ENCODE measurements around the gene PIGO. TPM values are rescaled to one million over a fixed set of nuclear protein-coding genes. Genes with fewer than 3 reads are reported as not detected.
A peak's percentile ranks its signal among the peaks of the same experiment; 100 is the strongest.

Gene PIGO
- total and polyA plus RNA-seq, 2 experiments from 2014 or later = 22.1 to 41.4 TPM

DNA sequence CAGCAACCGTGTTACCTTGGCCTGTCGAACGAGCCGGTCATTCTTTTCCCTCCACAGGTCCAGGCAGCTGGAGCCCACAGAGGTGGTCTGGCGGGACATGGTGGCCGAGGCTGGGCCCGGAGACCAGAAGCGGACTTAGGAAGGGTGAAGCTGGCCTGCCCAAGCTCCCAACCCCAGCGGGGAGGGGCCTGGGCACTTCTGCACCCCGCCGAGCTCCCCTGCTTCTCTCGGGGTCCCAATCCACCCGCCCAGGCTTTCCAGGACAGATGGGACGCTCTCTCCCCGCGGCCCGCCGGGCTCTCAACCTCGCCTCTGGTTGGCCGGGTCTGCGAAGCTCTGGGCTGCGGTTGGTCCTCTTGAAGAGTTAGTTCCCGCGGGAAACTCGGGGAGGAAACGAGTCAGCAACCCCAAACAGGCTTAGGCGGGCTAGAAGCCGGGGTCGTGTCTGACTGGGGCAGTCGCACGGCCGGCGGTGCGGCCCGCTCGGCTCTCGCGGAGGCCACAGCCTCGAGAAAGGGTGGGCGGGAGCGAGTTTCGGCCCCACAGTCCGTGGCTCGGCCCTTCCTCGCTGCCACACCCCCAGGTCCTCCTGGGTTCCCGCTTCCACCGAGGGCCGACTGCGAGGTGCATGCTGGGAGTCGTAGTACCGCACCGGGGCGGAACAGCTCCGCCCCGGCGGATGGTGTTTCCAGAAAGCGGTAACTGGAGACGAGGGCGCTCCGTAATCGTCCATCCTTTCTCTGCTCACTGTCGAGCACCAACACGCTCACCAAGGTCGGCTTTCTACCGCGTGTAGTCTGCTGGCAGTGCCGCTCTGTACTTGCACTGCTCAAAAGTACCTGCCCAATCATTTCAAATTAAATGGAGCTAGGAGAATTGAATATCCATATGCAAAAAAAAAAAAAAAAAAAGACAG is 16.7 kb downstream of the PIGO start, which contains the start of gene FANCG:
Gene FANCG (minus strand): TSS at position 517 of the 916 bp plus-strand sequence. CDS start 418 bp downstream, at position 99.
- TF ChIP-seq EZH2phosphoT487 (IDR thresholded peaks at IDR 0.05; ENCODE audit: low read depth, severe bottlenecking, unreplicated experiment) (no peak), EZH2 (IDR thresholded peaks at IDR 0.05; ENCODE audit: borderline replicate concordance) (no peak)
- TF ChIP-seq, protein P1, sequence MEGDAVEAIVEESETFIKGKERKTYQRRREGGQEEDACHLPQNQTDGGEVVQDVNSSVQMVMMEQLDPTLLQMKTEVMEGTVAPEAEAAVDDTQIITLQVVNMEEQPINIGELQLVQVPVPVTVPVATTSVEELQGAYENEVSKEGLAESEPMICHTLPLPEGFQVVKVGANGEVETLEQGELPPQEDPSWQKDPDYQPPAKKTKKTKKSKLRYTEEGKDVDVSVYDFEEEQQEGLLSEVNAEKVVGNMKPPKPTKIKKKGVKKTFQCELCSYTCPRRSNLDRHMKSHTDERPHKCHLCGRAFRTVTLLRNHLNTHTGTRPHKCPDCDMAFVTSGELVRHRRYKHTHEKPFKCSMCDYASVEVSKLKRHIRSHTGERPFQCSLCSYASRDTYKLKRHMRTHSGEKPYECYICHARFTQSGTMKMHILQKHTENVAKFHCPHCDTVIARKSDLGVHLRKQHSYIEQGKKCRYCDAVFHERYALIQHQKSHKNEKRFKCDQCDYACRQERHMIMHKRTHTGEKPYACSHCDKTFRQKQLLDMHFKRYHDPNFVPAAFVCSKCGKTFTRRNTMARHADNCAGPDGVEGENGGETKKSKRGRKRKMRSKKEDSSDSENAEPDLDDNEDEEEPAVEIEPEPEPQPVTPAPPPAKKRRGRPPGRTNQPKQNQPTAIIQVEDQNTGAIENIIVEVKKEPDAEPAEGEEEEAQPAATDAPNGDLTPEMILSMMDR (IDR thresholded peaks at IDR 0.05; ENCODE audit: poor library complexity) = no peak
- under 1% methylated on average over 66 of the region's 67 CpGs for WGBS (ENCODE audit: low lambda C conversion rate, missing lambda C conversion rate)

DNA sequence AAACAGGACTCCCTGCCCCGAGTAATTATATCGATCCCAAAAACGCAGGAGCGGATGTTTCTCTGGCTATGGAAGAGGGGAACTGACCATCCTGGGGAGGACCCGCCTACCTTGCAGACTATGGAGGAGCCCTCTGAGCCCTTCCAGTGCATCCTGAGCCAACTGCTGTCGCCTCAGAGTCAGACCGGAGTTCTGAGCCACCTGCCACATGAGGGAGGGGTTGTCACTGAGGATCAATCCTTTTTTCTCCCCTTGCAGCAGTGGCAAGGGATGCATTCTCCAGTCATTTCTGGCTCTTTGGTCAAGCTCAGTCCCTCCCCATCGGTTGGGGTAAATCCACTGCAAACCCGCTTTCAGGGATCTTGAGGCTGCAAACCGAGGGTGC is 17.4 kb downstream of the PIGO start:
- H3K4me1 ChIP-seq (ENCODE audit: insufficient read depth) = peaks cover 6% of the 10 kb centered on the region
- peaks cover 20% of the 10 kb centered on the region for H3K79me2 ChIP-seq
- H3K9me3 ChIP-seq (ENCODE audit: low read depth) = no peaks in the 10 kb centered on the region
- H3K4me3 ChIP-seq = peak overlapping the region; percentile 65
- no peaks in the 10 kb centered on the region for H3K27me3 ChIP-seq
- TF ChIP-seq, protein P1 (IDR thresholded peaks at IDR 0.05; ENCODE audit: poor library complexity) = no peak
- TF ChIP-seq EZH2 (IDR thresholded peaks at IDR 0.05; ENCODE audit: borderline replicate concordance) = no peak
- no peaks in the 10 kb centered on the region for H3K9me2 ChIP-seq (replicated peaks; ENCODE audit: insufficient read depth)
- H2AFZ ChIP-seq = peak overlapping the region; percentile 39
- no peaks in the 10 kb centered on the region for H3K36me3 ChIP-seq (replicated peaks; ENCODE audit: insufficient read depth, low read depth)
- WGBS (ENCODE audit: low lambda C conversion rate, missing lambda C conversion rate) = 6% methylated on average over 9 of the region's 10 CpGs
- H4K20me1 ChIP-seq (ENCODE audit: insufficient read depth, poor library complexity, severe bottlenecking) = no peaks in the 10 kb centered on the region
- no peak overlapping the region for H3K27ac ChIP-seq
- no peak for DNase-seq (ENCODE audit: low spot score)
- H3K4me2 ChIP-seq = peak overlapping the region; percentile 94

More for the DNA sequence above, 16.7 kb downstream of the PIGO start, which contains the start of gene FANCG:
- H3K36me3 ChIP-seq (replicated peaks; ENCODE audit: insufficient read depth, low read depth) = no peaks in the 10 kb centered on the region
- H3K9me2 ChIP-seq (replicated peaks; ENCODE audit: insufficient read depth) = no peaks in the 10 kb centered on the region
- peak within 1 kb of the TSS; percentile 65 for H3K4me3 ChIP-seq
- H2AFZ ChIP-seq = peak within 1 kb of the TSS; percentile 64
- H3K79me2 ChIP-seq = peaks cover 20% of the 10 kb centered on the region
- H3K27me3 ChIP-seq = no peaks in the 10 kb centered on the region
- no peaks in the 10 kb centered on the region for H4K20me1 ChIP-seq (ENCODE audit: insufficient read depth, poor library complexity, severe bottlenecking)
- H3K27ac ChIP-seq = peak within 1 kb of the TSS; percentile 39
- DNase-seq (ENCODE audit: low spot score) = peak; percentile 94
- H3K4me2 ChIP-seq = peak within 1 kb of the TSS; percentile 94
- peaks cover 6% of the 10 kb centered on the region for H3K4me1 ChIP-seq (ENCODE audit: insufficient read depth)
- H3K9me3 ChIP-seq (ENCODE audit: low read depth) = no peaks in the 10 kb centered on the region

GRCh38 chr9:35078066-35078465 is 18.3 kb downstream of the PIGO start:
- H3K9me3 ChIP-seq (ENCODE audit: low read depth) = no peaks in the 10 kb centered on the region
- WGBS (ENCODE audit: low lambda C conversion rate, missing lambda C conversion rate) = 70% methylated on average over 4 of the region's 4 CpGs
- H3K27ac ChIP-seq = no peak overlapping the region

More at GRCh38 chr9:35078066-35078465, 18.3 kb downstream of the PIGO start:
- no peak for TF ChIP-seq EZH2phosphoT487 (IDR thresholded peaks at IDR 0.05; ENCODE audit: low read depth, severe bottlenecking, unreplicated experiment)
- TF ChIP-seq, protein P1 (IDR thresholded peaks at IDR 0.05; ENCODE audit: poor library complexity) = no peak
- TF ChIP-seq EZH2 (IDR thresholded peaks at IDR 0.05; ENCODE audit: borderline replicate concordance) = no peak
- no peak overlapping the region for H3K4me3 ChIP-seq
- no peak overlapping the region for H2AFZ ChIP-seq
- H3K4me1 ChIP-seq (ENCODE audit: insufficient read depth) = peaks cover 6% of the 10 kb centered on the region
- H3K36me3 ChIP-seq (replicated peaks; ENCODE audit: insufficient read depth, low read depth) = no peaks in the 10 kb centered on the region
- H3K27me3 ChIP-seq = no peaks in the 10 kb centered on the region
- H4K20me1 ChIP-seq (ENCODE audit: insufficient read depth, poor library complexity, severe bottlenecking) = no peaks in the 10 kb centered on the region
- peaks cover 20% of the 10 kb centered on the region for H3K79me2 ChIP-seq
- H3K4me2 ChIP-seq = peak overlapping the region; percentile 94
- DNase-seq (ENCODE audit: low spot score) = no peak
- no peaks in the 10 kb centered on the region for H3K9me2 ChIP-seq (replicated peaks; ENCODE audit: insufficient read depth)
